GM13977 (cell line): ENCODE measurements around the gene PRDM11.

Experiments
- DNase-seq: peaks from one replicate; pipeline ENCODE4 v3.0.0; 2012; ENCODE audit warnings: low spot score
- CTCF ChIP-seq: IDR thresholded peaks from 2 replicates; pipeline ENCODE4 v1.5.1; 2012; ENCODE audit warnings: mild to moderate bottlenecking, control low read depth; ENCODE audit not compliant: insufficient read depth; ENCODE audit errors: extremely low read depth, missing control alignments
- in situ Hi-C: fragments of 300-500 bp; cut with MboI; formaldehyde crosslinking; loops from one replicate; pipeline ENCODE4 v1.12.0; 2022; ENCODE audit warnings: low sequenced_read_pairs, low pct_unique_long_range_greater_than_20kb, mixed read lengths, inconsistent platforms; ENCODE audit not compliant: unreplicated experiment

The PRDM11 gene

DNA sequence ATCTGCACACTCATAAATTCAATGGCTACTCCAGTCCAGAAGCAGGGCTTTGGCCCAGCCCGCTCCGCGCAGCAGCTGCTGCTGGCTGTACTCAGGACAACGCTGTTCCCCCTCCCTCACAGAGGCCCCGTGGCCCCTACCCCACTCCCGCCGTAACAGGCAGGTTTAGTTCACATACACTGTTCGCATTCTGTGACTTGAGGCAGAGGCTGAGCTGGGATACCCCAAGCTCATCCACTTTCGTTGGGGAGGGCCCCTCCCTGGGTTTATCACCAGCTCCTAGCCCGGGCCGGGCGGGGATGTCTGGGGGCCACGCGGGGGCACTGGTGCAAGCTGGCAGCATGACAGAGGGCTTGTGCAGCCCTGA lies 87.3 kb downstream of the PRDM11 start:
- no peak for TF ChIP-seq CTCF
- in situ Hi-C loops = no loop called here
- DNase-seq = no peak

- in situ Hi-C loops = no loop called here
- no peak for TF ChIP-seq CTCF
Observed at GRCh38 chr11:45234306-45235006, 88.0 kb downstream of the PRDM11 start.

GRCh38 chr11:45237711-45238315 lies 91.4 kb downstream of the PRDM11 start:
- in situ Hi-C loops = no loop called here
- no peak for TF ChIP-seq CTCF
- DNase-seq = no peak

More at GRCh38 chr11:45234306-45235006, 88.0 kb downstream of the PRDM11 start:
- no peak for DNase-seq

- TF ChIP-seq CTCF = no peak
- in situ Hi-C loops = no loop called here
- DNase-seq = no peak
Observed at GRCh38 chr11:45238724-45239123, 92.3 kb downstream of the PRDM11 start.

DNA sequence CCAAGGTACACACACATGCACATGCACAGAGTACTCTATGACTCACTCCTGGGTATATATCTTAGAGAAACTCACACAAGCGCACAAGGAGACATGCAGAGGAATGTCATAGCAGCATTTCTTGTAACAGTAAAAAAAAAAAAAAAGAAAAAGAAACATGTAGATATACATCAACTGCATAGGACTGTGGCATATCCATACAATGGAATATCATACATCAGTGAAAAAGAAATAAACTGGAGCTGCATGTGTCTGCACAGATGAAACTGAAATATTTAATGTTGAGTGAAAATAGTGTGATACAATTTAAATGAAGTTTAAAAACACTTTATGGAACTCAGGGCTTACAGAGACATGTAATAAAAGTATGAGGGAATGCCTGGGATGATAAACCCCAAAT lies 93.3 kb downstream of the PRDM11 start:
- DNase-seq = no peak
- in situ Hi-C loops = no loop called here
- no peak for TF ChIP-seq CTCF

- in situ Hi-C loops = no loop called here
- TF ChIP-seq CTCF = no peak
- DNase-seq = no peak
Observed at GRCh38 chr11:45243967-45244366, 97.5 kb downstream of the PRDM11 start.
